Erythroblast (primary cell): ENCODE data around the gene MRPL3.

Source experiments
- DNase-seq, 2 experiments: peaks; one replicate each; lab custom pipeline; 2025; lab: John Stamatoyannopoulos, UW
- GATA1 ChIP-seq: IDR thresholded peaks from 2 replicates; pipeline ENCODE4 v1.6.1; 2011; ENCODE audit warnings: low read depth, mild to moderate bottlenecking, control low read depth, low read length, moderate library complexity
- POLR2A ChIP-seq: IDR thresholded peaks from 2 replicates; pipeline ENCODE4 v1.6.1; 2011; ENCODE audit warnings: mild to moderate bottlenecking, low read length

Gene MRPL3

DNA sequence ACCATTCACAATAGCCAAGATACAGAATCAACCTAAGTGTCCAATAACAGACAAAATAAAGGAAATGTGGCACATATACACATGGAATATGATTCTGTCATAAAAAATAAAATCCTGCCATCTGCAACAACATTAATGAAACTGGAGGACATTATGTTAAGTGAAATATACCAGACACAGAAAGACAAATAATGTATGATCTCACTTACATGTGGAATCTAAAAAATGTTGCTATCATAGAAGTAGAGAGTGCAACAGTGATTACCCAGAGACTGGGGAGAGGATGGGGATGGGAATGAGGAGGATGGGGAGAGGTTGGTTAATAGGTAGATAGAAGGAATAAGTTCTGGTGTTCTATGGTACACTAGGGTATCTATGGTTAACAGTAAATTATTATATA lies 28.7 kb downstream of the MRPL3 start:
- no peak for TF ChIP-seq POLR2A
- no peak for TF ChIP-seq GATA1
- DNase-seq: no peak

DNA sequence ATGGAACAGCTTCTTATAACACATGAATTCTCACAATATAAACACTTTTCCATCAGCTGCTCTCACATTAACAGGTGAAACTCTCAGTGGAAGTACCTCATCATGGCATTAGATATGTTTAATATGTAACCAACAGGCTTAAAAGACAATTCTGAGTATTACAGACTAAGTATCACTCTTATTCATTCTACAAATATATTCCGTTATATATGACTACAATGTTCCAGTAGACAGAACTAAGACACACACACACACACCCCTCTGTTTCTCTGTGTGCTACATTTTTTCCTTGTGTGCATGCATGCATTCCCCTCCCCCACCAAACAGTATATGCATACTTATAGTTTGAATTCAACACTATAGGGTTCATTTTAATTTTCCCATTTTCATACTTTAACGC lies 32.4 kb downstream of the MRPL3 start:
- TF ChIP-seq GATA1 (no peak), POLR2A (no peak)
- DNase-seq: no peak

DNA sequence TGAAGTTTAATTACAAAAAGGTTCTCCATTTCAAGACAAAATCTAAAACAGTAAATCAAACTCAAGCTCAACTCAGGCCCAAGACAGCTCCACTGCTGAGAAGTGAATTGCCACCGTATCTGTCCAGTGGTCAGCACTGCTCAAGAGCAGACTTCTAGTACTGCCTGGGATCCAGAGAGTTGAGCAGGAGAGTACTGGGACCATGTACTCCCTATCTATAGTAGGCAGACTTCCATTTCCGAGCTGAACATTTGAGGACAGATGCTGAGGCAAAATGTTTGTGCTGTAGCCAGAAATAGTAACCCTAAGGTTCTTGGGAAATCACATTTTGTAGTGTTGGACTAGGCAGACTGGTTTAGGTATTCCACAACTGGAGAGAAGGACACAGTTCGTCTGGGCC lies 44.1 kb downstream of the MRPL3 start:
- TF ChIP-seq POLR2A (no peak), GATA1 (no peak)
- no peak for DNase-seq

- no peak for DNase-seq
- TF ChIP-seq POLR2A (no peak), GATA1 (no peak)
These were observed 45.6 kb downstream of the MRPL3 start for GRCh38 chr3:131457220-131457619.

DNA sequence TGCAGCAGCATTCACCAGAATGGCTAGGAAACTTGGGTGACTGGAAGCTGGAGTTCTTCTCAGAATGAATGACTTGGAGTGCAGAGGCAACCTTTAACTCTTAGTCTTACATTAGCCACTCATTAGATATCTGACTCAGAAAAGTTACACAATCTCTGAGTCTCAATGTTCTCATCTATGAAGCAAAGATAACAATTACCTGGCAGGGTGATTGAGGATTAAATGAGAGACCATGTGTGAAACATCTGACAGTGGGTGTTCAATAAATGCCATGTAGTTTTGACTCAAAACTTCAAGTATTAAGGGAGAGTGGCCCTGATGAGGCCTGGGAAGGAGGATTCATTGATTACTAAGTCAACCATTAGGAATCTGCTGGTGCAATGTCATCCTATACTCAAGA lies 48.3 kb downstream of the MRPL3 start:
- DNase-seq: no peak
- TF ChIP-seq POLR2A (no peak), GATA1 (no peak)

GRCh38 chr3:131453533-131453932 lies 49.2 kb downstream of the MRPL3 start:
- TF ChIP-seq GATA1 (no peak), POLR2A (no peak)
- no peak for DNase-seq

- no peak for TF ChIP-seq GATA1
- no peak for TF ChIP-seq POLR2A
- DNase-seq: no peak
These were observed 55.4 kb downstream of the MRPL3 start for GRCh38 chr3:131447349-131447748.

DNA sequence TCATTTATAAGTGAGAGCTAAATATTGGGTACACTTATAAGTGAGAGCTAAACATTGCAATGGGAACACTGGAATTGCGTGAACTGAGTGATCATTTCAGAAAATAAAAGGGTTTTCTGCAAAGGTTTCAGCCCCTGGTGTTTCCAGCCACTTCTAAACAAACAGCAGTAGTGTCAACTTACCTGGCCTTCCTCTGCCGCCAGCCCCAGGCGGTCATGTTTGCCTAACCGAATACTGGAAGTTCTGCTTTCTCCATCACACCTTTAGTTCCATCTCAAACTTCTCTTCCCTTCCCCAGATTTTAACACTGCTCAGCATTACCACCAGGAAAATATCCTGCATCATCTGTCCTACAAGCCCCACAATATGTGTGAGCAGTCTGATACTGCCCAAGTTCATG lies 58.6 kb downstream of the MRPL3 start:
- DNase-seq: no peak
- TF ChIP-seq POLR2A (no peak), GATA1 (no peak)

- TF ChIP-seq GATA1 (no peak), POLR2A (no peak)
- DNase-seq: no peak
These were observed 63.7 kb downstream of the MRPL3 start for GRCh38 chr3:131439084-131439483.

DNA sequence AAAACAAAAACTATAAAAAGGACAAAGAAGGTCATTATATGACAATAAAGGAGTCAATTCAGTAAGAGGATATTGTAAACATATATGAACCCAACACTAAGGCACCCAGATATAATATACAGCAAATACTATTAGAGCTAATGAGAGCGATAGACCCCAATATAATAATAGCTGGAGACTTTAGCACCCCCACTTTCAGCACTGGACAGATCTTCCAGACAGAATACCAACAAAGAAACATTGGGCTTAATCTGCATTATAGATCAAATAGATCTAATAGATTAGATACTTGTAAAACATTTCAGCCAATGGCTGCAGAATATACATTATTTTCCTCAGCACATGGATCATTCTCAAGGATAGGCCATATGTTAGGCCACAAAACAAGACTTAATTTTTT lies 67.8 kb downstream of the MRPL3 start:
- DNase-seq: no peak
- TF ChIP-seq POLR2A (no peak), GATA1 (no peak)

GRCh38 chr3:131432441-131432840 lies 70.3 kb downstream of the MRPL3 start:
- no peak for DNase-seq
- TF ChIP-seq GATA1 (no peak), POLR2A (no peak)

- TF ChIP-seq GATA1 (no peak), POLR2A (no peak)
- DNase-seq: no peak
These were observed 71.0 kb downstream of the MRPL3 start for GRCh38 chr3:131431754-131432153.

GRCh38 chr3:131427226-131427625 lies 75.5 kb downstream of the MRPL3 start:
- DNase-seq: no peak
- TF ChIP-seq POLR2A (no peak), GATA1 (no peak)

DNA sequence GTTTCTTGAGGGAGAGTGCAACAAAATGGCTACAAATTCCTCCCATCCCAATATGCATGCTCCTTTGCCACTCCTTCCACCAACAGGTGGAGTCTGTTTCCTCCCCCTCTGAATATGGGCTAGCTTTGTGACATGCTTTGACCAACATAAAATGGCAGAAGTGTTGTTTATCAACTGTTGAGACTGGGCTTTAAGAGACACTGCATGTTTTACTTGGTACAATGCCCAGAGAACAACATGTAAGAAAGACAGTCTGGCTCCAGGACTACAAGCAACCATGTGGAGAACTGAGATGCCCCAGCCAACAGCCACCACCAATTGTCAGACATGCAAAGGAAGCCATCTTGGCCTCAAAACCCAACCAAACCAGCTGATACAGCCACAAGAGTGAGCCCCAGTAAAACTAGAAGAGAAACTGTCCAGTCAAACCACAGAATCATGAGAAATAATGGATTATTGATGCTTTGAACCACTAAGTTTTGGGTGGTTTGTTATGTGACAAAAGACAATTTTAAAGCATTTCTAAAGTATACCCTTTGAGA lies 80.7 kb downstream of the MRPL3 start:
- no peak for DNase-seq
- TF ChIP-seq POLR2A (no peak), GATA1 (no peak)

DNA sequence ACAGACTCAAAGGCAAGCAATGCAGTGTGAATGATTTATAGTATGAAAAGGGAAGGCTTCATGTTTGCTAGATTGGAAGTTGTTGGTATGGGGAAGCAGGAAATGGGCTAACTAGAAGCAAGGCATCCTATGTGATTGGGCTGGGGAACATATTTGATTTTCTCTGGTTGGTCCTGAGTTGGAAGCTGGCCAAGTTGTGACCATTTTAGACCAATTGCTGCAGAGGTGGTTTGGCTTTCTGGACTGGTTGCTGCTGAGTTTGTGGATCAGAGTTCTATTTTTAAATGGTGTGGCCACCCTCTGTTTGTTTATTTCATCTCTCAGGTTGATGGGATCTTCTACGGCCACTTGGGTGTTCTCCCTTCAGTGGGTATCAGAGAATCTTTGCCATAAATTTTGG lies 81.5 kb downstream of the MRPL3 start:
- TF ChIP-seq POLR2A: no peak
- no peak for TF ChIP-seq GATA1
- no peak for DNase-seq

DNA sequence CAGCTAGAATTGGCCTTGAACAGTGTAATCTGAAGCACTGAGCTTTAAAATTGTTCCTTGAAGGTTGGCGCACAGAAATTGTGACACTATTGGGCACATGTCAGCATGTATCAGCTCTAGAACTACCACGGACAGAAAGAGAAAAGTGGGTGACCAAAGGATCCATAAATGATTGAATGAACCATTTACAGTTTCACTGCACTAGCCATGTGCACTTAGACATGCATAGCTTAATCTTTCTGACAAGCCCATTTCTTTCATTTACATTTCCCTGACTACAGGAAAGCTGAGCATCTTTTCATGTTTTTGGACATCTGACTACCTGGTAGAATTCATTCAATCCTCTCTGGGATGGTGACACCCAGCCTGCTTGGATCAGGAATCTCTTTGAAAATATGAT lies 85.0 kb downstream of the MRPL3 start:
- no peak for DNase-seq
- TF ChIP-seq GATA1 (no peak), POLR2A (no peak)
